Fibroblast of lung (primary cell): ENCODE measurements around the gene TYMS. TPM values are rescaled to one million over a fixed set of nuclear protein-coding genes. Genes with fewer than 3 reads are reported as not detected.

Experiments used
- DNase-seq, 2 donors: peaks; one replicate each; pipeline versions ENCODE4 v3.0.0 to v3.0.0-alpha.2; 2010; ENCODE audit warnings: low read depth in 2 of 2
- H2AFZ ChIP-seq: 2 replicates; pipeline ENCODE4 v1.5.1; 2012; ENCODE audit warnings: low read length, control low read depth, inconsistent platforms
- H3K27ac ChIP-seq: 2 replicates; pipeline ENCODE4 v1.5.1; 2011; ENCODE audit warnings: low read length, control low read depth; ENCODE audit not compliant: insufficient read depth
- H3K27me3 ChIP-seq: 2 replicates; pipeline ENCODE4 v1.5.1; 2011; ENCODE audit warnings: mild to moderate bottlenecking, low read length; ENCODE audit not compliant: control insufficient read depth, insufficient read depth
- H3K36me3 ChIP-seq: 2 replicates; pipeline ENCODE4 v1.5.1; 2011; ENCODE audit warnings: low read length; ENCODE audit not compliant: control insufficient read depth, insufficient read depth
- H3K4me1 ChIP-seq: 2 replicates; pipeline ENCODE4 v1.5.1; 2011; ENCODE audit warnings: low read length; ENCODE audit not compliant: control insufficient read depth, insufficient read depth; ENCODE audit errors: extremely low read depth
- H3K4me2 ChIP-seq: 2 replicates; pipeline ENCODE4 v1.5.1; 2011; ENCODE audit warnings: low read length, control low read depth; ENCODE audit not compliant: insufficient read depth; ENCODE audit errors: extremely low read depth
- H3K4me3 ChIP-seq, 4 experiments: fragments of 200-600 bp in 1 of 4; sonication (generic) in 1 of 4; replicated peaks in 1 of 4; 2 replicates each; pipeline ENCODE4 v1.5.1; 2011 to 2016; ENCODE audit warnings: low read length in 4 of 4, low read depth in 3 of 4, mild to moderate bottlenecking in 3 of 4, control low read depth in 2 of 4, inconsistent platforms in 1 of 4, mixed read lengths in 1 of 4; ENCODE audit not compliant: insufficient read depth in 1 of 4; ENCODE audit errors: control extremely low read depth in 1 of 4
- H3K79me2 ChIP-seq: 2 replicates; pipeline ENCODE4 v1.5.1; 2012; ENCODE audit warnings: mild to moderate bottlenecking, low read length, inconsistent platforms; ENCODE audit not compliant: control insufficient read depth, insufficient read depth
- H3K9ac ChIP-seq: 2 replicates; pipeline ENCODE4 v1.5.1; 2011; ENCODE audit warnings: mild to moderate bottlenecking, low read length, control low read depth; ENCODE audit not compliant: insufficient read depth
- H3K9me3 ChIP-seq: 2 replicates; pipeline ENCODE4 v1.5.1; 2012; ENCODE audit warnings: low read depth, low read length; ENCODE audit not compliant: control insufficient read depth, insufficient read depth
- H4K20me1 ChIP-seq: 2 replicates; pipeline ENCODE4 v1.5.1; 2011; ENCODE audit warnings: low read length; ENCODE audit not compliant: control insufficient read depth, insufficient read depth; ENCODE audit errors: extremely low read depth
- CTCF ChIP-seq, 2 donors: IDR thresholded peaks in 1 of 2; conservative IDR thresholded peaks in 1 of 2; 1 replicate in 1 of 2; 2 replicates in 1 of 2; pipeline ENCODE4 v1.5.1; 2011 to 2012; ENCODE audit warnings: low read length in 2 of 2, control low read depth in 1 of 2, inconsistent platforms in 1 of 2, low read depth in 1 of 2, mild to moderate bottlenecking in 1 of 2
- EZH2 ChIP-seq: IDR thresholded peaks from 2 replicates; pipeline ENCODE4 v1.5.1; 2012; ENCODE audit warnings: low read length, control low read depth, mild to moderate bottlenecking; ENCODE audit errors: missing control alignments
- polyA plus RNA-seq, 2 donors: library from polyadenylated mRNA; depleted of rRNA in 1 of 2; stranded (reverse) in 1 of 2; unstranded in 1 of 2; fragments of >200 nt; gene quantifications; 2 replicates each; pipeline ENCODE4 v1.2.1, GENCODE V29; 2011 to 2012; ENCODE audit warnings: missing spikeins in 1 of 2
- total RNA-seq: library from RNA; depleted of rRNA; stranded (reverse); fragments of >200 nt; gene quantifications from 2 replicates; pipeline ENCODE4 v1.2.1, GENCODE V29; 2014

Gene TYMS
- total and polyA plus RNA-seq, 2 donors (not counting 1 experiment from before 2014, with no cell fraction given): 16.8 to 45.4 TPM

DNA sequence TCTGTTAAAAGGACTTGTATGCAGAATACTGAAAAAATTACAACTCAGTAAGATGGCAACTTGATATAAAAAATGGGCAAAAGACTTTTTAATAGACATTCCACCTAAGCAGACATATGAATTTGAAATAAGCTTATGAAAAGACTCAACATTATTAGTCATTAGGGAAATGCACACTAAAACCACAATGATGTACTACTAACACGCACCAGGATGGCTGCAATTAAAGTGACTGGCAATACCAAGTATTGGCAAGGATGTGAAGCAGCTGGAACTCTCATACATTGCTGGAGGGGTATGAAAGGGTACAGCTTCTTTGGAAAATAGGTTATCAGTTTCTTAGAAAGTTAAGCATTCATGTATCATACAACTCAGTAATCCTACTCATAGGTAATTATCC lies 58.2 kb downstream of the TYMS start:
- Histone ChIP-seq H3K27ac (no peak overlapping the region), H3K4me3 (no peak overlapping the region), H3K79me2 (no peaks in the 10 kb centered on the region), H2AFZ (no peak overlapping the region), H3K9me3 (no peaks in the 10 kb centered on the region), H3K4me1 (no peaks in the 10 kb centered on the region), H3K36me3 (no peaks in the 10 kb centered on the region), H3K9ac (no peak overlapping the region), H4K20me1 (no peaks in the 10 kb centered on the region), H3K27me3 (no peaks in the 10 kb centered on the region), H3K4me2 (no peak overlapping the region)
- TF ChIP-seq CTCF (conservative IDR thresholded peaks at IDR 0.05 in 1 of 2, IDR thresholded peaks at IDR 0.05 in 1 of 2; ENCODE audit: low read depth in 1 of 2, low read length in 2 of 2): no peak
- no peak for TF ChIP-seq EZH2
- DNase-seq: peak; percentile 75 to 80

GRCh38 chr18:717003-717402 lies 59.5 kb downstream of the TYMS start:
- Histone ChIP-seq H3K9me3 (no peaks in the 10 kb centered on the region), H3K4me2 (no peak overlapping the region), H3K27ac (no peak overlapping the region), H3K4me1 (no peaks in the 10 kb centered on the region), H3K4me3 (no peak overlapping the region), H3K27me3 (no peaks in the 10 kb centered on the region), H4K20me1 (no peaks in the 10 kb centered on the region), H3K36me3 (no peaks in the 10 kb centered on the region), H3K79me2 (no peaks in the 10 kb centered on the region), H3K9ac (no peak overlapping the region), H2AFZ (no peak overlapping the region)
- TF ChIP-seq EZH2: no peak
- TF ChIP-seq CTCF (conservative IDR thresholded peaks at IDR 0.05 in 1 of 2, IDR thresholded peaks at IDR 0.05 in 1 of 2; ENCODE audit: low read depth in 1 of 2, low read length in 2 of 2): no peak
- DNase-seq: no peak

Other genes starting within 250 kb of the TYMS start
- 24.8 and 60.6 TPM in 2 replicates for gene COLEC12, start 157.0 kb upstream of the TYMS start, total RNA-seq
- gene COLEC12, start 157.0 kb upstream of the TYMS start, polyA plus RNA-seq: 20.0 and 44.1 TPM in 2 replicates
- gene CETN1, start 77.3 kb upstream of the TYMS start, total RNA-seq: not detected in 2 replicates
- not detected in 2 replicates for gene CETN1, start 77.3 kb upstream of the TYMS start, polyA plus RNA-seq
- gene CLUL1, start 60.7 kb upstream of the TYMS start, total RNA-seq: not detected in 2 replicates
- not detected in 2 replicates for gene CLUL1, start 60.7 kb upstream of the TYMS start, polyA plus RNA-seq
- gene ENOSF1, start 55.0 kb downstream of the TYMS start, total RNA-seq: 17.7 and 23.3 TPM in 2 replicates
- 8.2 and 13.5 TPM in 2 replicates for gene ENOSF1, start 55.0 kb downstream of the TYMS start, polyA plus RNA-seq
- 49.5 and 79.6 TPM in 2 replicates for gene YES1, start 154.6 kb downstream of the TYMS start, total RNA-seq
- gene YES1, start 154.6 kb downstream of the TYMS start, polyA plus RNA-seq: 23.8 and 26.6 TPM in 2 replicates
- gene ADCYAP1, start 247.2 kb downstream of the TYMS start, total RNA-seq: not detected in 2 replicates
- gene ADCYAP1, start 247.2 kb downstream of the TYMS start, polyA plus RNA-seq: not detected in 2 replicates